GM10248 (cell line): Measurements from ENCODE around the gene TPSAB1.

Source experiments
- CTCF ChIA-PET: fragments of 300-600 bp; sonication (Branson Sonifier 250); formaldehyde crosslinking; extraction: SDS; loops from one replicate; lab custom pipeline; 2021; ENCODE audit warnings: antibody characterized with exemption; lab: Yijun Ruan, JAX
- POLR2A ChIA-PET: fragments of 350-650 bp; sonication (Branson Sonifier 250); formaldehyde crosslinking; extraction: SDS; loops from one replicate; lab custom pipeline; 2020; ENCODE audit warnings: antibody characterized with exemption; lab: Yijun Ruan, JAX
- DNase-seq: peaks from one replicate; pipeline ENCODE4 v3.0.0; 2012; ENCODE audit errors: extremely low spot score
- CTCF ChIP-seq: IDR thresholded peaks from 2 replicates; pipeline ENCODE4 v1.5.1; 2012; ENCODE audit warnings: mild to moderate bottlenecking, low read depth; ENCODE audit errors: extremely low read depth, missing control alignments, control extremely low read depth

The TPSAB1 gene

GRCh38 chr16:1288813-1289476 is 48.4 kb downstream of the TPSAB1 start:
- TF ChIP-seq CTCF: no peak
- no peak for DNase-seq
- ChIA-PET CTCF (interaction anchor here (2.8 kb wide), 1 partner anchor 12 kb away, joined by 13 read pairs; no protein-coding TSS in a partner anchor), POLR2A (no interaction called here)

GRCh38 chr16:1289477-1289866 is 49.0 kb downstream of the TPSAB1 start:
- ChIA-PET CTCF (interaction anchor here (2.8 kb wide), 1 partner anchor 11 kb away, joined by 13 read pairs; no protein-coding TSS in a partner anchor), POLR2A (interaction anchor here (0.6 to 1.2 kb wide), 2 partner anchors 53 to 322 kb away, joined by 3 to 6 read pairs; partner anchors contain the start of gene IFT140)
- TF ChIP-seq CTCF: no peak
- no peak for DNase-seq

- no peak for DNase-seq
- ChIA-PET CTCF (interaction anchor here (2.8 kb wide), 1 partner anchor 10 kb away, joined by 13 read pairs; no protein-coding TSS in a partner anchor), POLR2A (interaction anchor here (0.6 to 1.2 kb wide), 2 partner anchors 53 to 322 kb away, joined by 3 to 6 read pairs; partner anchors contain the start of gene IFT140)
- no peak for TF ChIP-seq CTCF
These were observed 49.6 kb downstream of the TPSAB1 start for GRCh38 chr16:1290063-1290501.

- no peak for TF ChIP-seq CTCF
- ChIA-PET CTCF (interaction anchor here (2.8 kb wide), 1 partner anchor 9 kb away, joined by 13 read pairs; no protein-coding TSS in a partner anchor), POLR2A (no interaction called here)
- DNase-seq: no peak
These were observed 50.5 kb downstream of the TPSAB1 start for GRCh38 chr16:1290860-1291575.

GRCh38 chr16:1291576-1291974 is 51.1 kb downstream of the TPSAB1 start:
- TF ChIP-seq CTCF: no peak
- POLR2A ChIA-PET: no interaction called here
- no peak for DNase-seq
- CTCF ChIA-PET: interaction anchor here (2.8 kb wide), 1 partner anchor 9 kb away, joined by 13 read pairs; no protein-coding TSS in a partner anchor
